HuH-7.5 (cell line): Measurements from ENCODE around the gene CTBP1.
"Not testable (repeated sequence)": the region's sequence is repeated elsewhere in the genome, so short reads cannot be mapped to it uniquely, and the experiment has no call there.

Source experiments
- DNase-seq: peaks from one replicate; pipeline ENCODE4 v3.0.0; 2011; ENCODE audit warnings: low spot score

Gene CTBP1

DNA sequence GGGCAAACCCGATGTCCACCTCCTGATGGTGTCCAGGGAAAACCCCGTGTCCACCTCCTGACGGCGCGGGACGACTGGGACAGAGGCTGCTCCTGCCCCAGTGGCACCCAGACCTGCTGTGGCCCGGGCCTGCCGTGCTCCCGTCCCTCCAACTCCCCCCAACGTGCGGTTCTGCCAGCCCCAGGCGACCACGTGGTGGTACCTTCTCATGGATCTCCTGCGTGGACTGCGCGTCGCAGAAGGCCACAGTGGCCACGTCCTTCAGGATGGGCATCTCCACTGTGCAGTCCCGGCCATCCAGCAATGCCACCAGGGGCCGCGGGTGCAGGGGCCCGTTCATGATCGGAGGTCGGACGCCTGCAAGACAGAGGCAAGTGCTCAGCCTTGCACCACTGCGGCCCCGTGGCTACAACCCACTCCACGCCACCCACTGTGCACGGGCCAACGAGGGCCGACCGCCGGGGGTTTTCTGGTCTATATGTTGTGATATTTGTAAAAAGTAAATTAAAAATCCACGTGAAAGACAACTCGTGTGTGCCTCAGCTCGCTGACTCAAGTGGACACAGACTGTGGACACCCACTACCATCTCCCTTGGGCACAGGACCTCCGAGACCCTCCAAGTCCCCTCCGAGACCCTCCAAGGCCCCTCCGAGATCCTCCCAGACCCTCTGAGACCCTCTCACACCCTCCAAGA lies 10.8 kb downstream of the CTBP1 start:
- DNase-seq = peak; percentile 15

- not testable (repeated sequence) for DNase-seq
Measured at GRCh38 chr4:1237261-1237660, 11.7 kb downstream of the CTBP1 start.

DNA sequence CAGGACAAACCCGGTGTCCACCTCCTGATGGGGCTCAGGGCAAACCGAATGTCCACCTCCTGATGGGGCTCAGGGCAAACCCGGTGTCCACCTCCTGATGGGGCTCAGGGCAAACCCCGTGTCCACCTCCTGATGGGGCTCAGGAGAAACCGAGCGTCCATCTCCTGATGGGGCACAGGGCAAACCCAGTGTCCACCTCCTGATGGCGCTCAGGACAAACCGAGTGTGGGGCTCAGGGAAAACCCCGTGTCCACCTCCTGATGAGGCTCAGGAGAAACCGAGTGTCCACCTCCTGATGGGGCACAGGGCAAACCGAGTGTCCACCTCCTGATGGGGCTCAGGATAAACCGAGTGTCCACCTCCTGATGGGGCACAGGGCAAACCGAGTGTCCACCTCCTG lies 12.1 kb downstream of the CTBP1 start:
- DNase-seq = not testable (repeated sequence)

DNA sequence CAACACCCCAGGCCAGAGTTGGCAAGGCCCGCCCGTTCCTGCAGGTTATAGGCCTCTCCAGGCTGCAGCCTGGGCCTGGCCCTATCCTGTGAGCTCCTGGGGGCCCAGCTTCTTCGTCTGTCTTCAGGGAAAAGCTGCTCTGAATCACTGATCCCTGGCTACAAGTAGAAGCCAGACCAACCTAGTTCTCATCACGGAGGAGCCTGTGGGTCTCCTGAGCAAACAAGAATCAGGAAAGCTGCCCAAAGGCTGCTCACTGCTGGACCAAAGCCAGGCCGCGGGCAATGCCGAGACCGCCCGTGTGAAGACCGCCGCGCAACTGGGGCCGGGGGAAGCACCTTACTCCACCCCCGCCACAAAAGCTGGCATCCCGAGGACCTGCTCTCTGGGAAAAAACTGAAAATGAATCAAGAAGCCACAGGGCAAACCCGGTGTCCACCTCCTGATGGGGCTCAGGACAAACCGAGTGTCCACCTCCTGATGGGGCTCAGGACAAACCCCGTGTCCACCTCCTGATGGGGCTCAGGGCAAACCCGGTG lies 12.8 kb downstream of the CTBP1 start:
- DNase-seq = no peak

GRCh38 chr4:1235381-1236102 lies 13.4 kb downstream of the CTBP1 start:
- DNase-seq = no peak

DNA sequence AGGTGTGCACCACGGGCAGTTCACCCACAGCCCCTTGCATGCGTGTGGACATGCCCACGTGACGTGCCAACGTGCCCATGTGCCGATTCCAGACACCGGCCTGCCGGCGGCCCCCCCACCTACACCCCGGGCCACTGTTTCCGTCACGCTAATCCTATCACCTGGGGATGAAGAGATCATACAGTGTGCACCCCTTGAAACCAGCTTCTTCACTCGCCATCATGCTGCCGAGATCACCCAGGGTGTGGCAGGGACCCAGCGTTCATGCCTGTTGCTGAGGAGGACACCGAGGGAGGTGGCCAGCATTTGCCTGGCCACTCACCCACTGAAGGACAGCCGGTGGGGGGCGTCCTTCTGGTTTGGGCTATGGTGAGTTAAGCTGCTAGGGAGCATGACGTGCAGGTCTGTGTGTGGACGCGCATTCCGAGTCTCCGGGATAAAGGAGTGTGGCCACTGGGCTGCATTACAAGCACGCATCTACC lies 14.1 kb downstream of the CTBP1 start:
- DNase-seq = no peak

- no peak for DNase-seq
Measured at GRCh38 chr4:1234309-1234695, 14.6 kb downstream of the CTBP1 start.

- no peak for DNase-seq
Measured at GRCh38 chr4:1233641-1234308, 15.2 kb downstream of the CTBP1 start.

GRCh38 chr4:1232661-1233621 lies 16.0 kb downstream of the CTBP1 start:
- no peak for DNase-seq

DNA sequence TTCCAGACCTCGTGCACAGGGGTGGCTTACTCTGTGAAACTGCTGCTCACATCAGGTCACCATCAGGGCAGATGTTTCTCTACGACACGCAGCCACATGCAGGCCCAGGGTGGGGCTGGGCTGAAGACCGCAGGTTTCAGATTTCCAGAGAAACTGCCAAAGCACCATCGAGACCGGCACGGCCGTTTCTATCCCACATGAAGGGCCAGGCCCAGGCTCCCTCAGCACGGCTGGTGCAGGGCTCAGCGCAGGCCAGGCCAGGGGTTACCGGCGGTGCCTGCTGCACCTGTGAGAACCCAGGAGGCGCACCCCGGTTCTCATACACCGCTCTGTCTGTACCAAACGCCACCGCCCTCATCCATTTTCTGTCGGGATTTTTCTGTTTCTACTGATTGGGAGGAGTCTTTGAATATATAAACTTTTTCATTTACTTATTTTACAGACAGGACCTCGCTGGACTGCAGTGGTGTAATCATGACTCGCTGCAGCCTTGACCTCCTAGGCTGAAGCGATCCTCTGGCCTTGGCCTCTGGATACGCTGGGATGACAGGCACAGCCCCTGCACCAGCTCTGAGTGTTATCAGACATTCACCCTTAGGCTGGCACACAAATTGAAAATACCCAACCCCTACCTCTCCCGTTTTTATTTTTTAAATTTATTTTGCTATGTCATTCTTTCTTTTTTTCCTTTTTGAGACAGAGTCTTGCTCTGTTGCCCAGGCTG lies 17.1 kb downstream of the CTBP1 start:
- no peak for DNase-seq

DNA sequence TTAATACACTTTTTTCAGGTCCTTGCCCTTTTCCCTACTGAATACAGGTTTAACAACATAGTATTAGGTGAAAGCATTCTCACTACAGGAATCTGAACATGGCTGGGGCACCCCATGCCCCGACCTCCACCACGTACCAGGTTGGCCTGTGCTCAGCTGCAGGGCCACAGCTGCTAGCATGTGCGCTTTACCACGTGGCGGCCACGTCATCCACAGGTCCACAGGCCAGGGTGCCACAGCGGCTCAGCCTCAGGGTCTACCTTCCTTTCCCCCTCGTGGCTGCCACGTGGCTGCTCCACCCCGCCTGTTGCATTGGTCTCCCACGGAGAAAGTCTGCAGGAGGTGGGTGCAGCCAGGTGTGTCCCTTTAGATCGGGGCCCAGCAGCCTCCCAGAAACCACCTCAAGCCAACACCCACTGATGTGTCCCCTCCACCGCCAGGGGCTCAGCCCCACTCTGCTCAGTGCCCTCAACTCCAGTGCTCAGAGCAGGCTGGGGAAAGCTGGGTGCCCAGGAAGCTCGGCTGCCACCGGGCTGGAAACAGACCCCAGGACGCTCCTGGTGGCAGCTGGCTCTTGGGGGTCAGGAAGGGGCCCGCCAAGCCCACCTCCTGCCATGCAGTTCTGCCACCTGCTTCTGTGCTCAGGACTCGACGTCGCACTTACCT lies 17.8 kb downstream of the CTBP1 start:
- no peak for DNase-seq

DNA sequence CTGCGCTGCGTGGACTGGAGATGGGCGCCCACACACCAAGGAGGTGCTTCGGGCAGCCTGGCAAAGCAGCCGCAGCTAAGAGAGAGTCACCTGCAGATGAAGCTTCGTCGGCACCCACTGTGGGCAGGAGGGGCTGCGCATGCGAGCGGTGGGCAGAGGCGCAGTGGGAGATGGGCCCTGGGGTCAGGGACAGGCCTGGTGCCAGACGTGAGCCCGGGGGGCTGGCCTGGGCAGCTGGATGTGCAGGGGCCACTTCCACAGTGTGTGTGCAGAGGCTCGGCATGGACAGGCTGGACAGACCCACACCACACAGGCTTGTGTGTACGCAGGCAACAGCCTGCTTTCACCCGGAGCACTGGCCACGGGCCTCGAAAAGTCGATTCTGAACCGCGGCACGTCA lies 18.6 kb downstream of the CTBP1 start:
- no peak for DNase-seq

GRCh38 chr4:1229117-1229849 lies 19.6 kb downstream of the CTBP1 start:
- DNase-seq = no peak

- DNase-seq = no peak
Measured at GRCh38 chr4:1227816-1228215, 21.1 kb downstream of the CTBP1 start.

DNA sequence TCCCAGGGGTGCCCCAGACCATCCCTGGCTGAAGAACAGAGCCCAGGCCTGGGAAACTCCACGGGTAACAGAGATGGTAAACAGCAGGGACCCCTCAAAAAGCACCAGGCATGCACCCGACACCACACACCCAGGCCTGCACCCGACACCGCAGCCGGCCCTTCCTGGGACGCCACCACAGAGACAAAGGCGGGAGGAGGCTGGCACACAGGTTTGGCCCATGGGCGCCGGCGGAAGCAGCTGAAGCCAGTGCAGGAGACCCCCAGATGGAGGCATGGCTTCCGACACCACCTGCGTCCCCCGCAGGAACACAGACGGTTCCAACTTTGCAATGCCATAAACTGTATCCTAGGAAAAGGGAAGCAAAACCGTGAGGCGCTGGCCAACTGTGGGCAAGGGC lies 22.3 kb downstream of the CTBP1 start:
- no peak for DNase-seq

GRCh38 chr4:1226144-1226481 lies 22.8 kb downstream of the CTBP1 start:
- no peak for DNase-seq

GRCh38 chr4:1225272-1226143 lies 23.4 kb downstream of the CTBP1 start:
- no peak for DNase-seq

DNA sequence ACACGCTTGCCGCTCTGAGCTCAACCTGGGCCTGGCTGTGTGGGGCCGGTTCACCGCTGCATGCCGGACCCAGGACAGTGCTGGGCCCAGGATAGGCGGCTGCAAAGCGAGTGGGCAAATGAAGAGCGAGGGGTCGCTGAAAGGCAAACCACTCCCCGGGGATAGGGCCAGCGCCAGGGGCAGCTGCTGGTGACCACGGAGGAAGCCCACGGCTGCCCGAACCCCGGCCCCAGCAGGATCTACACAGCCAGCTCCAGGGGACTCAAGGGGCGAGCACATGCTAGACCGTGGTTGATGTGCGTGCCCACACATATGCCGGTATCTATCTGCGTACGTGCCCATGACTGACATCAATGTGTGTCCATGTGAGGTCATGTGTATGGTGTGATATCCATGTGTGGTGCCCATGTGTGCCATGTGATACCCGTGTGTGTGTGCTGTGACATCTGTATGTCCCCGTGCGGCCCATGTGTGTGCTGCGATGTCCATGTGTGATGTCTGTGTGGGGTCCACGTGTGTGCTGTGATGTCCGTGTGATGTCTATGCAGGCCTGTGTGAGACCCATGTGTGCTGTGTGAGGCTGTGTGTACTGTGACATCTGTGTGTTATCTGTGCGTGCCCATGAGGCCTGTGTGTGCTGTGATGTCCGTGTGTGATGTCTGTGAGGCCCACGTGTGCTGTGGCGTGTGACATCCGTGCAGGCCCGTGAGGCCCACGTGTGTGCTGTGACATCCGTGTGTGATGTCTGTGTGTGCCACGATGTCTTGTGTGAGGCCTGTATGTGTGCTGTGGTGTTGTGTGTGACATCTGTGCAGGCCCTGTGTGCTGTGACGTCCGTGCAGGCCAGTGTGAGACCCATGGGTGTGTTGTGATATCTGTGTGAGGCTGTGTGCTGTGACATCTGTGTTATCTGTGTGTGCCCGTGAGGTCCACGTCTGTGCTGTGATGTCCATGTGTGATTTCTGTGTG lies 24.8 kb downstream of the CTBP1 start:
- no peak for DNase-seq
